OCI-LY1 (cell line): ENCODE measurements around the gene SDHAF3.
"Not testable (repeated sequence)": the region's sequence is repeated elsewhere in the genome, so short reads cannot be mapped to it uniquely, and the experiment has no call there.

Experiments
- H2AFZ ChIP-seq: fragments of 200-600 bp; sonication (generic), shearing (Covaris generic); 2 replicates; pipeline ENCODE4 v1.6.0; 2014; ENCODE audit warnings: antibody characterized with exemption, mild to moderate bottlenecking, low read length
- H3F3A ChIP-seq: fragments of 200-600 bp; sonication (generic), shearing (Covaris generic); 2 replicates; pipeline ENCODE4 v1.6.0; 2014; ENCODE audit warnings: mild to moderate bottlenecking, antibody characterized with exemption, low read length, moderate library complexity; ENCODE audit not compliant: insufficient read depth
- H3K27ac ChIP-seq: fragments of 200-600 bp; sonication (generic); 2 replicates; pipeline ENCODE4 v1.5.1; 2014; ENCODE audit warnings: low read length, mixed run types, mild to moderate bottlenecking, low read depth; ENCODE audit not compliant: poor library complexity, severe bottlenecking
- H3K27me3 ChIP-seq: fragments of 200-600 bp; sonication (generic); 2 replicates; pipeline ENCODE4 v1.6.0; 2014; ENCODE audit warnings: antibody characterized with exemption, mild to moderate bottlenecking, low read length, moderate library complexity; ENCODE audit not compliant: insufficient read depth
- H3K36me3 ChIP-seq: fragments of 200-600 bp; sonication (generic); 2 replicates; pipeline ENCODE4 v1.6.1; 2014; ENCODE audit warnings: mild to moderate bottlenecking, antibody characterized with exemption, low read length, moderate library complexity, mixed read lengths; ENCODE audit not compliant: insufficient read depth
- H3K4me1 ChIP-seq: fragments of 200-600 bp; sonication (generic); 2 replicates; pipeline ENCODE4 v1.5.1; 2014; ENCODE audit warnings: mild to moderate bottlenecking, low read length, moderate library complexity; ENCODE audit not compliant: insufficient read depth, severe bottlenecking
- H3K4me2 ChIP-seq: fragments of 200-600 bp; sonication (generic), shearing (Covaris generic); 2 replicates; pipeline ENCODE4 v1.6.1; 2014; ENCODE audit warnings: low read length
- H3K4me3 ChIP-seq: fragments of 200-600 bp; sonication (generic); 2 replicates; pipeline ENCODE4 v1.5.1; 2014; ENCODE audit warnings: low read length, low read depth, mild to moderate bottlenecking, mixed read lengths; ENCODE audit not compliant: poor library complexity, severe bottlenecking
- H3K79me2 ChIP-seq: fragments of 200-600 bp; shearing (Covaris generic); 2 replicates; pipeline ENCODE4 v1.6.1; 2016; ENCODE audit warnings: mixed run types, low read length, mixed read lengths; ENCODE audit not compliant: insufficient read depth
- H3K9ac ChIP-seq: fragments of 200-600 bp; sonication (generic), shearing (Covaris generic); 2 replicates; pipeline ENCODE4 v1.6.1; 2014; ENCODE audit warnings: mild to moderate bottlenecking, low read length, mixed read lengths
- H3K9me2 ChIP-seq: fragments of 200-600 bp; sonication (generic), shearing (Covaris generic); 2 replicates; pipeline ENCODE4 v1.6.1; 2014; ENCODE audit warnings: low read depth, mild to moderate bottlenecking, low read length, mixed read lengths
- H3K9me3 ChIP-seq: fragments of 200-600 bp; shearing (Covaris generic); 2 replicates; pipeline ENCODE4 v1.6.1; 2014; ENCODE audit warnings: low read length, mixed read lengths
- H4K20me1 ChIP-seq: fragments of 200-600 bp; sonication (generic), shearing (Covaris generic); 2 replicates; pipeline ENCODE4 v1.6.0; 2016; ENCODE audit warnings: mild to moderate bottlenecking, low read length; ENCODE audit not compliant: insufficient read depth
- CTCF ChIP-seq: fragments of 200-600 bp; sonication (generic), shearing (Covaris generic); IDR thresholded peaks from 2 replicates; pipeline ENCODE4 v1.5.1; 2017; ENCODE audit warnings: mild to moderate bottlenecking, antibody characterized with exemption, low read length, moderate library complexity, mixed read lengths
- EZH2 ChIP-seq: fragments of 200-600 bp; sonication (generic), shearing (Covaris generic); IDR thresholded peaks from 2 replicates; pipeline ENCODE4 v1.8.0; 2017; ENCODE audit warnings: borderline replicate concordance, mixed run types, mild to moderate bottlenecking, antibody characterized with exemption, low read length, moderate library complexity, mixed read lengths

SDHAF3 gene

GRCh38 chr7:97117372-97118188 is at the start of gene SDHAF3:
SDHAF3 (plus strand) TSS chr7:97117698; CDS start chr7:97117724, 26 bp downstream.
- Histone ChIP-seq H3K9me2 (no peaks in the 10 kb centered on the region), H3K4me3 (peak within 1 kb of the TSS; percentile 91), H4K20me1 (no peaks in the 10 kb centered on the region), H3K9ac (peak within 1 kb of the TSS; percentile 94), H3K4me1 (peaks cover 33% of the 10 kb centered on the region), H3K9me3 (peaks cover 8% of the 10 kb centered on the region; the same call in 1 of the 2 replicates), H3K27ac (peak within 1 kb of the TSS; percentile 89), H3K27me3 (no peaks in the 10 kb centered on the region), H3F3A (no peaks in the 10 kb centered on the region), H3K4me2 (peak within 1 kb of the TSS; percentile 73), H3K79me2 (peaks cover 45% of the 10 kb centered on the region), H3K36me3 (peaks cover 27% of the 10 kb centered on the region), H2AFZ (peak within 1 kb of the TSS; percentile 49)
- TF ChIP-seq EZH2 (no peak), CTCF (peak; percentile 21; the same call in 1 of the 2 replicates)

GRCh38 chr7:97072025-97072424 is 45.5 kb upstream of the SDHAF3 start:
- not testable (repeated sequence) for H3K4me3 ChIP-seq, H3K4me2 ChIP-seq, H3K79me2 ChIP-seq, H3K4me1 ChIP-seq, H3K9me3 ChIP-seq, H4K20me1 ChIP-seq, H3F3A ChIP-seq, H2AFZ ChIP-seq, H3K9me2 ChIP-seq, H3K27me3 ChIP-seq, H3K27ac ChIP-seq, H3K36me3 ChIP-seq, H3K9ac ChIP-seq

- H3K79me2 ChIP-seq, result no peaks in the 10 kb centered on the region
- no peak overlapping the region for H3K4me2 ChIP-seq
- no peak overlapping the region for H3K4me3 ChIP-seq
- H3K4me1 ChIP-seq, result peaks cover 26% of the 10 kb centered on the region
- no peaks in the 10 kb centered on the region for H3K27me3 ChIP-seq
- H3K9me3 ChIP-seq, result no peaks in the 10 kb centered on the region
- no peak overlapping the region for H2AFZ ChIP-seq
- TF ChIP-seq EZH2 (no peak), CTCF (no peak)
- no peaks in the 10 kb centered on the region for H4K20me1 ChIP-seq
- H3K9me2 ChIP-seq, result no peaks in the 10 kb centered on the region
- H3K27ac ChIP-seq, result no peak overlapping the region
- no peak overlapping the region for H3K9ac ChIP-seq
- no peaks in the 10 kb centered on the region for H3F3A ChIP-seq
- H3K36me3 ChIP-seq, result no peaks in the 10 kb centered on the region
Measured at GRCh38 chr7:97075928-97076327, 41.6 kb upstream of the SDHAF3 start.
